Left kidney (tissue), 8 donors: ENCODE results near the gene MAGIX. TPM values are rescaled to one million over a fixed set of nuclear protein-coding genes. Genes with fewer than 3 reads are reported as not detected.
"Not testable (repeated sequence)": the region's sequence is repeated elsewhere in the genome, so short reads cannot be mapped to it uniquely, and the experiment has no call there.

Experiments used
- DNase-seq: peaks from one replicate; pipeline ENCODE4 v3.0.0-alpha.2; 2013
- long read RNA-seq, 8 donors: transcript quantifications; one replicate each; lab custom pipeline, GENCODE V29; 2026
- polyA plus RNA-seq: library from polyadenylated mRNA; unstranded; fragments of 120-200 nt; gene quantifications from one replicate; pipeline ENCODE4 v1.2.1, GENCODE V29; 2013; ENCODE audit not compliant: insufficient read length

Gene MAGIX
- polyA plus RNA-seq = 4.3 TPM
- long read RNA-seq, donor 1, partial matches to known transcripts = 0 of 2 reads
- long read RNA-seq, donor 1, other reads (novel, unspliced or antisense) = 0 of 2 reads
- long read RNA-seq, donor 2, partial matches to known transcripts = 0 of 2 reads
- long read RNA-seq, donor 2, other reads (novel, unspliced or antisense) = 0 of 2 reads
- long read RNA-seq, donor 3, partial matches to known transcripts = 0 of 1 reads
- long read RNA-seq, donor 3, other reads (novel, unspliced or antisense) = 0 of 1 reads
- long read RNA-seq, donor 4 = 0 reads
- long read RNA-seq, donor 5, partial matches to known transcripts = 0 of 4 reads
- long read RNA-seq, donor 5, other reads (novel, unspliced or antisense) = 0 of 4 reads
- long read RNA-seq, donor 6 = 0 reads
- long read RNA-seq, donor 7, partial matches to known transcripts = 0 of 3 reads
- long read RNA-seq, donor 7, other reads (novel, unspliced or antisense) = 0 of 3 reads
- long read RNA-seq, donor 8, partial matches to known transcripts = 0 of 1 reads
- long read RNA-seq, donor 8, other reads (novel, unspliced or antisense) = 0 of 1 reads

DNA sequence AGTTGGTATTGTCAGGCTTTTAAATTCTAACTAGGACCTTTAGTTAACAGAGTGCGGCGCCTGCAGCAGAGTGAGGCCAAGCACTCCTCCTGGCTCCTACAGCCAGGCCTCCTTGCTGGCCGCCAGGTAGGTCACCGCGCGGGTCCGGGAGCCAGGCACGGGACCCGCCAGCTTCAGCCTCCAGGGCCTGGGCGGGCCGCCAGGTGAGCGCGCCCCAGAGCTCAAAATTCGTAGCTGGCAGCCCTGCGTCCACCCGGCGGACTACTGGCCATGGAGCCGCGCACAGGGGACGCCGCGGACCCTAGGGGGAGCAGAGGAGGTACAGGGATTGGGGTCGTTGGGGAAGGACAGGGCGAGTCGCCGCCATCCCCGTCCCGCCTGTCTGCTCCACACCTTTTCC, at the start of gene MAGIX:
Gene MAGIX, plus strand, starts transcription at position 139 of the 400 bp plus-strand sequence. Its CDS starts 132 bp downstream, at position 271.
- no peak for DNase-seq

DNA sequence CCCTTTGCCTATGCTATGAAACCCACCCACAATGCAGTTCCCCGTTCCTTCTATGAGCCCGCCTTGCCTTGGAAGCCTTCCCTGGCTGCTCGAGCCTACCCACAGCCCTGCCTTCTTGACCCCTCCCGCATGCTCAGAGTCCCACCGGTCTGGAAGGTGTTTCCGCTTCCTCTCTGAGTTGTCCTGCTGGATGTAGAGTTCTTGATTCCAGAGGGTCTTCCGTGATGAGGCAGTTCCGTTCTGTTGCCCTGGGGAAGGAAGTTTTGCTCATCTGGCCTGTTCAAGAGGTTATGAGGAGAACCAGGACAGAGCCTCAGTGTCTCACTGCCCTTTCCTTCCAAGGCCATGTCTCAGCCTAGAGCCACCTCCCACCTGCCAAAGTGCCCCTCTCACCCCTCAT, 46.5 kb upstream of the MAGIX start:
- no peak for DNase-seq

DNA sequence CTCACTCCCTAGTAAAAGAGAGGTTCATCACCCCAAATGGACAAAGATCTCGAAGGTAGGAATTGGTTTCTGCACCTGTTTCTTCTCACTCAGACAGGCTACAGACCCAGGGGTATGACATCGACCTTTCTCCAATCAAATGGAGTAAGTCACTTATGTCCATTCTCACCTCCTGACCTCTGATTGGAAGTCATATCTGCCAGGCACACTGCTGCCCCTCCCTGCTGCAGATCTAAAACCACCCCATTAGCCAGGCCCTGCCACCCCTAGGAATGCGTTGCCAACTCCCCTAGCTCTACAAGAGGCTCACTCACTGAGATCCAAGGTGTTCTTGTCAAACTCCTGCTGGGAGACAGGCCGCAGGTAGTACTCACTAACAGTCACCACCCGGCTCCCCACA, 45.8 kb upstream of the MAGIX start:
- no peak for DNase-seq

DNA sequence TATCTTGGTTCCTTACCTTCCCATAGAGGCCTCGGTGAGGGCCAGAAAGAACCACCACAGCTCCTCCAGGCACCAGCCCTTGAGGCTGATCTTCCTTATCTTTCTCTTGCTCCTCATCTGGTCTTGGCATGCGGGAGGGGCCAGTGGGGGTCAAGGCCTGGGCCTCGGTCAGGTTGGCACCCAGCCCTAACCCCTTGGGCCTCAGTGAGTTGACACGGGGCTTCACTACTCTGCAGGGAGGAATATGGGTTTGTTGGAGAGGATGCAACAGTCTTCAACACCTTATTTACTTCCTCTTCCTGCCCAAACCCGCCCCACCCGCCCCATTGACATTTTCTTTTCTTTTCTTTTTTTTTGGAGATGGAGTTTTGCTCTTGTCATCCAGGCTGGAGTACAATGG, 45.0 kb upstream of the MAGIX start:
- DNase-seq = no peak

DNA sequence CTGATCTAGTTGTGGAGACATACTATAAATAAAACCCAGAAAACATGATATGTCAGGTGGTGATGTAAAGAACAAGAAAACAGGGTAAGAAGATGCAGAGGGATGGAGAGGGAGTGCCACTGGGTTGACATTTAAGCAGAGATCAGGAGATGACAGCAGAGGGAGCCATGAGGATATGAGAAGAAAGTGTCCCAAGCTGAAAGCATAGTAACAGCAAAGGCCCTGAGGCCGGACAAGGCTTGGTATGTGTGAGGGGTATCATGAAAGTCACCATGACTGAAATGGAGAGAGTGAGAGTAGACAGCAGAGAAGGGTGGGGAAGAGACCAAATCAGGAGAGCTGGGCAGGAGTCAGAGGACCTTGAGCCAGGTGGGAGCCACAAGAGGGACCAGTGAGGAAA, 42.5 kb upstream of the MAGIX start:
- no peak for DNase-seq

DNA sequence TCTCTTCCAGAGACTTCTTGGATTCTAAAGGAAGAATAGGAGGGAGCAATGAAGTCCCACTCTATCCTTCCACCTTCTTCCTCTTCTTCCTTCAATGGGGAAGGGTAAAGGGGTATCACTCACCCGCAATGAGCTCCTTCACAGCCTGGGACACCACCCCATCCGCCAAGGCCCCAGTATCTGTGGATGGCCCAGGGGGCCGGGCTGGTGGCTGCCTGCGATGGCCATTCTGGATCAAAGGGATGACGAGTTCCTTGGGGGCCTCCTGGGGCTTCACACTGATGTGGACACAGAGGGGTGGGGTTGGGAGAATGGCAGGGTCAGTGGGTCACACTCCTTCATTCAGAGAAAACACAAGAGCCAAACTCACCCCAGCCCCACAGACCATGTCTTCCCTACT, 40.1 kb upstream of the MAGIX start:
- DNase-seq = no peak

DNA sequence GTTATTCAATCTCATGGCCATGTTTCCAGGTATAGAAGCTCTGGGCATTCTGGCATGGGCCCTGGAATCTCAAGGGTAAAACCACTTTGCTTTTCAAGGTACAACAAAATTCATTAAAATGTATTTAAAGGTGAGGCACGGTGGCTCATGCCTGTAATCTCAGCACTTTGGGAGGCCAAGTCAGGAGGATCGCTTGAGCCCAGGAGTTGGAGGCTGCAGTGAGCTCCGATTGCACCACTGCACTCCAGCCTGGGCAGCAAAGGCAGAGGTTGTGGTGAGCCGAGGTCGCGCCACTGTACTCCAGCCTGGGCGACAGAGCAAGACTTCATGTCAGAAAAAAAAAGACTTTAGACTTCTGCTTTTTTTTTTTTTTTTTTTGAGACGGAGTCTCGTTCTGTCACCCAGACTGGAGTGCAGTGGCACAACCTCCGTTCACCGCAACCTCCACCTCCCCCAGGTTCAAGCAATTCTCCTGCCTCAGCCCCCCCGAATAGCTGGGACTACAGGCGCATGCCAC, 34.8 kb upstream of the MAGIX start:
- DNase-seq = not testable (repeated sequence)

DNA sequence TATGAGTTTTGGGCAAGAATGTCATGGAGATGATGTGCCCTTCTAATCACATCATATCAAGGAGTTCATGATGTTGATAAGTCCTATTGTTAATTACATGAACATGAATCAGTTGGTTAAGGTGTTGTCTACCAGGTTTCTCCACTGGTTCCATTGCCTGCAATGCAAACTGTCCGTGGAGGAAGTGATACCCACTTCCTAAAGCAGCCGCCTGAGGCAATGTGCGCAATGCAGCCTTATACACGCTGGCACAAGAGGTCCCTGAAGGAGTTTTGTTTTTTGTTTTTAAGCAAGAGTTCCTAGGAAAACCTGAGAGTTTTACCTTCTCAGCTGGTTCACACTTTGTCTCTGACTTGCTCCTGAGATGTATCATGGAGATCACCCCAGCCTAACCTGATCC, 33.1 kb upstream of the MAGIX start:
- DNase-seq = no peak

DNA sequence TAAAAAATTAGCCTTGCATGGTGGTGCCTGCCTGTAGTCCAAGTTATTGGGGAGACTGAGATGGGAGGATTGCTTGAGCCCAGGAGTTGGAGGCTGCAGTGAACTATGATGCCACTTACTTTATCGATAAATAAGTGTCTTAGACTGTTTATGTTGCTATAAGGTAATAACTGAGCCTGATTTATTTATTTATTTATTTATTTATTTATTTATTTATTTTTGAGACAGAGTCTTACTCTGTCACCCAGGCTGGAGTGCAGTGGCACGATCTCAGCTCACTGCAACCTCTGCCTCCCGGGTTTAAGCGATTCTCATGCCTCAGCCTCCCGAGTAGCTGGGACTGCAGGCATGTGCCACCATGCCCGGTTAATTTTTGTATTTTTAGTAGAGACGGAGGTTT, 30.3 kb upstream of the MAGIX start:
- DNase-seq = not testable (repeated sequence)

DNA sequence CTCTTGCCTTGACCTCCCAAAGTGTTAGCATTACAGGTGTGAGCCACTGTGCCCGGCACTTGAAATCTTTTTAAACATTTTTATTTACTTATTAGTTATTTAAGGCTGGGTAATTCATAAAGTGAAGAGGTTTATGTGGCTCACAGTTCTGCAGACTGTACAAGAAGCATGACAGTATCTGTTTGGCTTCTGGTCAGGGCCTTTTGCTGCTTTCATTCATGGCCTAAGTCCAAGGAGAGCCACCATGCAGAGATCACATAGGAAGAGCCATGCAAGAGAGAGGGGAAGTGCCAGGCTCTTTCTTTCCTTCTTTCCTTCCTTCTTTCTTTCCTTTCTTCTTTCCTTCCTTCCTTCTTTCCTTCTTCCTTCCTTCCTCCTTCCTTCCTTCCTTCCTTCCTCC, 28.8 kb upstream of the MAGIX start:
- no peak for DNase-seq

DNA sequence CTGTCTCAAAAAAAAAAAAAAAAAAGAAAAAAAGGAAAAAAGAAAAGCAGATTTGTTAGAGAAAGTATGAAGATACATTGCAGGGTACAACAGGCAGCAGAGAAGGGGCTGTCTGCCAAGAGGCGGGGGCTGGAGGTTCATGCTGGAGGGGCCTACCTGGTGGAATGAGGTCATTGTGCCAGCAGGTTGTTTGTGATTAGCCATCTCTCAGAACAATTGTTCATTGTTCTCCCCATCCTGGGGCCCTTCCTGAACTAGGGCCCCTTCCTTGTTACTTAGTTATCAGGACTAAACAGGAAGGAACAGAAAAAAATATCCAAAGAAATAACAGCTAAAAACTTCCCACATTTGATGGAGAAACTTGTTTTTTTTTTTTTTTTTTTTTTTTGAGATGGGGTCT, 25.1 kb upstream of the MAGIX start:
- no peak for DNase-seq

DNA sequence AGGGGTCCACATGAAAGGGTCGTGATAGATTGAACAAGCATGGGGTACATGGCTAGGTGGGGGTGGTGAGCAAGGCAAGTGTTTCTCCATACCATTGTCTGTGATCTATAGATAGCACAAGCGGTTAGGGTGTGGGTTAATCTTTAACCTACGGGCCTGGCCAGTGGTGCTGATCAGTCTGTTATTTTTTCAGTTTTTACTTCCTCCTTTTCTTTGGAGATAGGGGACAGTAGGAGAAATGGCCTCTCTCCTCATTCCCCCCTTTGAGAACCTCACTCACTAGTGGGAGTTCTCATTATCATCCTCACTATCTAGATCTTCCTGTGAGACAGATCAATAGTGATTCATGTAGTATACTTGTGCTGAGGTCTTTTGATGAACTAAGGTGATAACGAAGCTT, 22.8 kb upstream of the MAGIX start:
- DNase-seq = no peak

DNA sequence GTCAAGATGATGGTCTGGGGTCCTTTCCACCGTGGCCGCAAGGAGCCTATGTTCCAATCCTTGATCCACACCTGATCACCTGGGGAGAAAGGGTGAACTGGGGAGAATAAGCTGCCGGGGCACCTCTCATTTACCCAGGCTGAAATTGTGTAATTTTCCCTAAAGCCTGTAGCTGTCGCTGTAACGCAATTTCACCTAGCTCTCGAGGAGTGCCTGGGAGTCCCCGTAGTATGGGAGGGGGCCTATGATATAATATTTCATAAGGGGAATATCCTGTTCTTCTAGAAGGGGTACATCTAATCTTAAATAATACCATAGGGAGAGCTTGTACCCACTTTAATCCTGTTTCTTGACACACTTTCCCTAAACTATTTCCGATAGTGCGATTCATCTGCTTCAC, 20.3 kb upstream of the MAGIX start:
- not testable (repeated sequence) for DNase-seq

DNA sequence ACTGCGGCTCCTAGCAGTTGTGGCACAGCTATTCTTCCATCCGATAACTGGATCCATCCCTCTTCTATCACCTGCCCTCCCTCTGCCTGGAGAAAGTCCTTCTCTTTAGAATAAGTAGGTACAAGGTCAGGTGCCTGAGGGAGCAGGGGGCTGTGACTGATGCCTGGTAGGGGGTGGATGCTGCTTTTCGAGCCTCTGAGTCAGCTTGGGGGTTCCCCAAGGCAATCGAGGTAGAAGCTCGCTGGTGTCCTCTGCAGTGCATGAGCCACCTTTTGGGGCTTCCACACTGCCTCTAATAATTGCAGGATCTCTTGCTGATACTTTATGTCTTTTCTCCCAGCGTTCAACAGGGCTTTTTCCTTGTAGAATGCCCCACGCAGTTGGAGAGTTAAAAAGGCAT, 19.4 kb upstream of the MAGIX start:
- DNase-seq = not testable (repeated sequence)

DNA sequence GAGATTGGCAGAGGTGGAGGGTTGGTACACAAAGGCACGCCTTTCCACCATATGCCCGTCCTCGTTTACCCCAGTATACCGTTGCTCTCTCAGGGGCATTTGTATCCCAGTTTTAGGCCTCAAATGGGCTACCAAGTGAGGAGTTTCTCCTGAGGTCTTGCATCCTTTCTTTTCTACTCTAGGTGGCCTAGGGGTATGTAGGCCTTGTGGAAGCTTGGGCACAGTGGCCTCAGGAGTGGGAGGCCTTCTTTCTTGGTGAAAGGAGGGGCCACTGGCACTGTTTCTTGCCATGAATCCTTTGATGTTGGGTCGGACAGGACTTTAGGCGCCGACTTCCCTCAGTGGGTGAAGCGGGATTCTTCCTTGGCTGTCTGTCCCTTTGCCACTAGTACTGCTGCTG, 15.3 kb upstream of the MAGIX start:
- no peak for DNase-seq

DNA sequence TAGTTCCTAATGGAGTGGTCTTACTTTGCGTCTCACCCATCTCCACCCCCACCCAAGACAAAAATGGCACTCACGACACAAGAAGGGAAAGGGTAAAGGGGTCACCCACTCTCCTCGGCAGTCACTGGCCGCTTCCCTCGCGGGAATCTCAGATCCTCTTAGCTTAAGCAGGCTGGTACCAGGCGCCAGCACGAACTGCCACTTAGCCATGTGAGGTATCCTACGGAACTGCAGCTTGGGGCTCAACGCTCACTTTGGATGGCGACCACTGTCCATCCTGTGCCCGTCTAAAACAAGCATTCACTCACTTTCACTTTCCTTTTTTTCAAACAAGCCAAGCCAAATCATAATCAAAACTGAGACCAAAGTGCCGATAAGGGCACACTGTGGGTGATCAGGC, 14.6 kb upstream of the MAGIX start:
- no peak for DNase-seq

DNA sequence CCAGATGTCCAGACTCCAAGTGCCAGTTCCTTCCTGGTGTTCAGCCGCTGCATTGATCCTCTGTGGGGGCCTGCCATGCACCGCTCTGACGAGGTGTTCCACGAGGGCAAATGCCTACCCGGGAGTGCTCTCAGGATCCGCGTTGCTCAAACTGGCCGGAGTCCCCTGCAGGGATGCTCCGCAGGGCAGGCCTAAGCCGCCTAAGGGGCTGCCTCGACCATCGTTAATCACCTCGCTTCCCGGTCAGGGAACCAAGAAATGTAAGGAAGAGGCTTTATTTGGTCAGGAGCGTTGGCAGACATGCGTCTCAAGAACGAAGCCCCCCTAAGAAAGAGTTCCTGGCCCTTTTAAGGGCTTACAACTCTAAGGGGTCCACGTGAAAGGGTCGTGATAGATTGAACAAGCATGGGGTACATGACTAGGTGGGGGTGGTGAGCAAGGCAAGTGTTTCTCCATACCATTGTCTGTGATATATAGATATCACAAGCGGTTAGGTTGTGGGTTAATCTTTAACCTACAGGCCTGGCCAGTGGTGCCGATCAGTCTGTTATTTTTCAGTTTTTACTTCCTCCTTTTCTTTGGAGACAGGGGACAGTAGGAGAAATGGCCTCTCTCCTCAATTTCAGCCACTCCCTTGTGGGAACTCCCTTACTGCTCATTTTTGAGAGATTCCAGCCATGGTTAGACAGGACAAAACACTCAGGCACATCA, 14.0 kb upstream of the MAGIX start:
- DNase-seq = not testable (repeated sequence)

DNA sequence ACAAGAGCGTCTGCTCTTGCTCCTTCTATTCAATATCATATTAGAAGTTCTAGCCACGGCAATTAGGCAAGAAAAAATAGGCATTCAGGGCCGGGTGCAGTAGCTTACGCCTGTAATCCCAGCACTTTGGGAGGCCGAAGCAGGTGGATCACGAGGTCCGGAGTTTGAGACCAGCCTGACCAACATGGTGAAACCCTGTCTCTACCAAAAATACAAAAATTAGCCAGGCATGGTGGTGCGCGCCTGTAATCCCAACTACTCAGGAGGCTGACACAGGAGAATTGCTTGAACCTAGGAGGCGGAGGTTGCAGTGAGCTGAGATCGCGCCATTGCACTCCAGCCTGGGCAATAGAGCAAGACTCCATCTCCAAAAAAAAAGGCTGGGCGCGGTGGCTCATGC, 13.3 kb upstream of the MAGIX start:
- DNase-seq = not testable (repeated sequence)

DNA sequence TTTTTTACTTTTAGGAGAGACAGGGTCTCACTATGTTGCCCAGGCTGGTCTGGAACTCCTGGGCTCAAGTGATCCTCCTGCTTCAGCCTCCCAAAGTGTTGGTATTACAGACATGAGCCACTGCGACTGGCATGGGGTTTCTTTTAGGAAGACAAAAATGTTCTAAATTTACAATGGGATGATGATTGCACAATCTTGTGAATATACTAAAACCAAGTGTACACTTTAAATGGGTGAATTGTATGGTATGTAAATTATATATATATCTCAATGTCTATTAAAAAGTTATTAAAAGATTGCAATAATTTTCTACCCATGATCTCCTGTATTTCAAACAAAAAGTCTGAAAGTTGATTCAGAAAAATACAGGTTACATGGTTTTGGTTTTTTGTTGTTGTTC, 9.1 kb upstream of the MAGIX start:
- no peak for DNase-seq

DNA sequence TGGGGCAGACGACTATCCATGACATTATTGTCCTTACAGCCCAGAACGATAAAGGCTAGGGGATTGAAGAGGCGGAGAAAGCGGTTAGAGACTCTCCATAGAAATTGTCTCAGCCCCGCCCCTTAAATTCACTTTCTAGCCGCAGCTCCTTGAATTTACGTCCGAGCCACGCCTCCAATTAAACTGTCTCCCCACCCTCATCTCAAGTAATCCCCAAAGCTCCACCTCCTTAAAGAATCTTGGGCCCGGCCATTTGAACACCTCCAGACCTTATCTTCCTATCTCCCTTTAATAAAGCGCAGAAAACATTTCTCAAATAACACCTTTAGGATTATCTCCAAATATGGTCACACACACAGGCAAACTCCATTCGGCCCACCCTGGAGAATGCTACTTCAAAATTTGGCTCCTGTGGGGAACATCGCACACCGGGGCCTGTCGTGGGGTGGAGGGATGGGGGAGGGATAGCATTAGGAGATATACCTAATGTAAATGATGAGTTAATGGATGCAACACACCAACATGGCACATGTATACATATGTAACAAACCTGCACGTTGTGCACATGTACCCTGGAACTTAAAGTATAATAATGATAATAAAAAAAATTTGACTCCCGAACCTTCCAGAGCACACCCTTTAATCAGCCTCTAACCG, 7.2 kb upstream of the MAGIX start:
- DNase-seq = peak; percentile 64

DNA sequence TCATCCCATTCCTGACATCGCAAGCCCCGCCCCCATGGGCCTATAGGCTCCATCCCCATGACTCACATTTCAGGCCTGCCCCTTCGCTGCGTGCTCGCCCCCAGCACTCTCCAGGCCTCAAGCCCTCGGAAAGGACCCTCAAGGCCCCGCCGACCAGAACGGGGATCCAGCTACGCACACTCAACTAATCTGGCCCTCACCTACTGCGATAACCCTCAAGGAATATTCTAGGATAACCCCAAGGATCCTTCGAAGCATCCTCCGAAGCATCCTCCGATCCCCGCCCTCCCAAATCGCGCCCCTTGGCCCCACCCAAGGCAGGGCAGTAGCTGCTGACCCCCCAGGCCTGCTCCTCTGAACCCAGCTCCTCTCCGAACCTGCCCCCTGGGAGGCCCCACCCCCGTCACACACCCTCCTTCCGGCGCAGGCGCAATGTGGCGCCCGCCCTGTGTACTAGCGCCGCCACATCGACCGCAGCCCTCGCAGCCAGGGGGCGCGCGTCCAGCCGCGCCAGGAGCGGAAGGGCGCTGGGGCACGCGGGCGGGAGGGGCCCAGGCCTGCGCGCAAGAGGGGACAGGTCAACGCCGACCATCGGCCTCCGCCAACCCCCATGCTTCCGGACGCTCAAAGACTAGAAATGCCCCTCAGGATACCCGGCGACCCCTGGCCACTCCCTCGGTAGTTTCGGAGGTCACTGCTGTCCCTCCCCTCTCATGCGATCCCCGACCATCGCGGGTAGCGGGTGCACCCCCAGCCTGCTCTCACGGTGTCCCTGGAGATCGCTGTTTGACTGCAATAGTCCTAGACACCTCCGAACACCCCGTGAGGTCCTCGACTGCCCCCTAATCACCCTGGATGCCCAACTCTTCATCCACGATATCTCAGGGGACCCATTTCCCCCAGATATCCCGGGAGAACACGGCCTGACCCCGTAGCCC, 6.4 kb upstream of the MAGIX start:
- DNase-seq = peak; percentile 86
